Adipocyte (in vitro differentiated cells): ENCODE data around the gene C16orf95.
"Not testable (repeated sequence)": the region's sequence is repeated elsewhere in the genome, so short reads cannot be mapped to it uniquely, and the experiment has no call there.

Experiments
- DNase-seq: peaks from one replicate; pipeline ENCODE4 v3.0.0-alpha.2; 2015; ENCODE audit warnings: low read depth
- H3K27me3 ChIP-seq: replicated peaks from 2 replicates; pipeline ENCODE4 v1.7.0; 2013; ENCODE audit warnings: mild to moderate bottlenecking, low read length, moderate library complexity; ENCODE audit not compliant: control insufficient read depth, insufficient read depth
- H3K36me3 ChIP-seq: 2 replicates; pipeline ENCODE4 v1.7.0; 2013; ENCODE audit warnings: low read length, mild to moderate bottlenecking, moderate library complexity; ENCODE audit not compliant: control insufficient read depth, insufficient read depth, severe bottlenecking
- H3K4me1 ChIP-seq: 2 replicates; pipeline ENCODE4 v1.7.0; 2013; ENCODE audit warnings: mild to moderate bottlenecking, low read length, moderate library complexity; ENCODE audit not compliant: control insufficient read depth, insufficient read depth
- H3K4me3 ChIP-seq: 2 replicates; pipeline ENCODE4 v1.7.0; 2013; ENCODE audit warnings: mild to moderate bottlenecking, low read length, moderate library complexity
- H3K9ac ChIP-seq: 2 replicates; pipeline ENCODE4 v1.7.0; 2013; ENCODE audit warnings: mild to moderate bottlenecking, low read length, moderate library complexity
- H3K9me3 ChIP-seq: 2 replicates; pipeline ENCODE4 v1.7.0; 2013; ENCODE audit warnings: mild to moderate bottlenecking, low read length, moderate library complexity; ENCODE audit not compliant: control insufficient read depth

Gene C16orf95

GRCh38 chr16:87276091-87276701 is 41.0 kb downstream of the C16orf95 start:
- Histone ChIP-seq H3K4me3 (no peak overlapping the region), H3K9ac (no peak overlapping the region), H3K9me3 (no peaks in the 10 kb centered on the region), H3K36me3 (no peaks in the 10 kb centered on the region), H3K4me1 (no peaks in the 10 kb centered on the region), H3K27me3 (peaks cover 2% of the 10 kb centered on the region)
- no peak for DNase-seq

GRCh38 chr16:87274794-87275193 is 42.4 kb downstream of the C16orf95 start:
- Histone ChIP-seq H3K36me3 (no peaks in the 10 kb centered on the region), H3K4me3 (no peak overlapping the region), H3K4me1 (no peaks in the 10 kb centered on the region), H3K9ac (no peak overlapping the region), H3K27me3 (peaks cover 3% of the 10 kb centered on the region), H3K9me3 (no peaks in the 10 kb centered on the region)
- DNase-seq = no peak

DNA sequence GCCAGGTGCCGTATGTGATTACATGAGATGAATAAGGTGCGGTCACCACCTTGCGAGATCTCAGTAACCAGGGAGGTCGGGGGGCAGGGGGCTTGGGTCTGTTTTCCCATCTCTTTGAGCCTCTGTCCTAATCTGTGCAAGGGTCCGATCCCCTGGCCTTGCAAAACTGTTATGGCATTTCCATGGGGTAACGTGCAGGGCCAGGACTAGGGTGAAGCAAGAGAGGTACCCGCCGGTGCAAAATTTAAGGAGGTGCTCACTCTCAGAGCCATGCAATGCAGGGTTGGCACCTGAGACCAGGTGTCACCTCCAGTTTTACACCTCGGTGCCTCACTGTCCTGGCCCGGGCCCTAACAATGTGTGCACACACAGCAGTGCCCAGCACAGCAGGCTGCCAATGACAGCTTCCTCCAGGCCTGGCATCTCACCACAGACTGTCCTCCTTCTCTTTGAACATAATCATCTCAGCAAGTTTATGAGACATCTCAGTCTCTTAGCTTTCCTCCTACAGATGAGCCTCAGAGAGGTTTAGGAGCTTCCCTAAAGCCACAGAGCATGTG is 43.6 kb downstream of the C16orf95 start:
- no peaks in the 10 kb centered on the region for H3K36me3 ChIP-seq
- H3K27me3 ChIP-seq = peaks cover 3% of the 10 kb centered on the region
- no peak overlapping the region for H3K9ac ChIP-seq
- no peak for DNase-seq
- H3K4me3 ChIP-seq = no peak overlapping the region
- H3K4me1 ChIP-seq = no peaks in the 10 kb centered on the region
- no peaks in the 10 kb centered on the region for H3K9me3 ChIP-seq

- Histone ChIP-seq H3K9ac (no peak overlapping the region), H3K9me3 (no peaks in the 10 kb centered on the region), H3K4me1 (no peaks in the 10 kb centered on the region), H3K27me3 (peaks cover 3% of the 10 kb centered on the region), H3K4me3 (no peak overlapping the region), H3K36me3 (no peaks in the 10 kb centered on the region)
- DNase-seq = no peak
These were observed 45.9 kb downstream of the C16orf95 start for GRCh38 chr16:87271256-87271655.

DNA sequence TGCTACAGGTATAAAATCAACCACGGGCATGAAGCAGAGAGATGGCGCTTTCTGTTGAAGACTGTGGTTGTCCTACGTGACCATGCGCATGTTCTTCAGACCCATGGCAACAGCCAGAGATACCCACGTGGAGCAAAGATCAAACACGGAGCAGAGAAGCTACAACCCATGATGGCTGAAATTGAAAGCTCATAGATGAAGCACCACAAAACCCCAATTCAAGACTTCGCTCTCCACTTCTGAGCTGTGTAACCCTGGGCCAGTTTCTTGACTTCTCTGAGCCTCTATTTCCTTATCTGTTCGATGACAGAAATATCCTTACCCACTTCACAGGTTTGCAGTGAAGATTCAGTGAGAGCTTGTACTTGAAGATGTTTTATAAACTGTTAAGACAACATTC is 49.6 kb downstream of the C16orf95 start:
- DNase-seq = no peak
- peaks cover 7% of the 10 kb centered on the region for H3K27me3 ChIP-seq
- H3K9me3 ChIP-seq = peaks cover 3% of the 10 kb centered on the region
- H3K4me1 ChIP-seq = no peaks in the 10 kb centered on the region
- H3K36me3 ChIP-seq = no peaks in the 10 kb centered on the region
- H3K4me3 ChIP-seq = no peak overlapping the region
- no peak overlapping the region for H3K9ac ChIP-seq

- H3K27me3 ChIP-seq = peaks cover 7% of the 10 kb centered on the region
- peaks cover 3% of the 10 kb centered on the region for H3K9me3 ChIP-seq
- no peak for DNase-seq
- H3K36me3 ChIP-seq = no peaks in the 10 kb centered on the region
- H3K4me3 ChIP-seq = no peak overlapping the region
- H3K9ac ChIP-seq = no peak overlapping the region
- no peaks in the 10 kb centered on the region for H3K4me1 ChIP-seq
These were observed 50.3 kb downstream of the C16orf95 start for GRCh38 chr16:87266846-87267245.

DNA sequence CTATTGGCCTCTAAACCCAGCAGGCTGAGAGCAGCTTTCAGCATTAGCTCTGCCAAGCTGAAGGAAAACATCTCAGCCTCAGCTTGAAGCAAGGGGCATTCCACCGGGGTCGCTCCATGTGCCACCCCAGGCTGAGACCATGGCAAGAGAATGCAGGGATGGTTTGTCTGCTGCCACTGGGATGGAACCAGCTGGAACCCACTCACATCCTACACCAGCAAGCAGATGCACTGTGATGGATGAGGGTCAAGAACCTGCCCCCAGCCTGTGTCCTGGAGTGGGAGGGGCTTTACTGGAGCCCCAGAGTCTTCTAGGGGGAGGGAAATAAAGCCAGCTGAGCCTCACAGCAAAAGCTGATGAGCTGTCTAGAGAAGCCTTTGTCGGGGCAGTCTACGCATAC is 51.9 kb downstream of the C16orf95 start:
- no peak overlapping the region for H3K9ac ChIP-seq
- H3K36me3 ChIP-seq = no peaks in the 10 kb centered on the region
- peaks cover 4% of the 10 kb centered on the region for H3K27me3 ChIP-seq
- no peaks in the 10 kb centered on the region for H3K4me1 ChIP-seq
- no peak for DNase-seq
- peaks cover 3% of the 10 kb centered on the region for H3K9me3 ChIP-seq
- no peak overlapping the region for H3K4me3 ChIP-seq

DNA sequence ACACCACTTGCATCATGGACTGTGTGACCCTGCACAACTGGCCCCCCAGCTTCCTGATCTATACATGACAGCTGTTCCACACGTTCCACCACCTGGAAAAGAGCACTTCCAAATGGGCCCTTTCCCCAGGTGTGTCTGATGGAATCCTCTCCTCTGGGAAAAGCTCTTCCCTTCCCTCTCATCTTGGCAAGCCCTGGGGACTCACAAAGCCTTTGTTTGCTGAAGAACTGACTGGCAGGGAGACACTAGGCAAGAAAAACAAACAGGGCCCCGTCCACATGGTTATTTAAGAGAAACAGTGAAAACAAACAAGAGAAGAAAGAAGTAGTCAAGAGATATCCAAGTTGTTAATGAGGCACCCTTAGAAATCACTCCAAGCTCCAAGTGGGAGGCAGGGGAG is 52.6 kb downstream of the C16orf95 start:
- no peak overlapping the region for H3K4me3 ChIP-seq
- no peak for DNase-seq
- H3K4me1 ChIP-seq = no peaks in the 10 kb centered on the region
- H3K27me3 ChIP-seq = peaks cover 4% of the 10 kb centered on the region
- H3K36me3 ChIP-seq = no peaks in the 10 kb centered on the region
- H3K9me3 ChIP-seq = peaks cover 3% of the 10 kb centered on the region
- H3K9ac ChIP-seq = no peak overlapping the region

DNA sequence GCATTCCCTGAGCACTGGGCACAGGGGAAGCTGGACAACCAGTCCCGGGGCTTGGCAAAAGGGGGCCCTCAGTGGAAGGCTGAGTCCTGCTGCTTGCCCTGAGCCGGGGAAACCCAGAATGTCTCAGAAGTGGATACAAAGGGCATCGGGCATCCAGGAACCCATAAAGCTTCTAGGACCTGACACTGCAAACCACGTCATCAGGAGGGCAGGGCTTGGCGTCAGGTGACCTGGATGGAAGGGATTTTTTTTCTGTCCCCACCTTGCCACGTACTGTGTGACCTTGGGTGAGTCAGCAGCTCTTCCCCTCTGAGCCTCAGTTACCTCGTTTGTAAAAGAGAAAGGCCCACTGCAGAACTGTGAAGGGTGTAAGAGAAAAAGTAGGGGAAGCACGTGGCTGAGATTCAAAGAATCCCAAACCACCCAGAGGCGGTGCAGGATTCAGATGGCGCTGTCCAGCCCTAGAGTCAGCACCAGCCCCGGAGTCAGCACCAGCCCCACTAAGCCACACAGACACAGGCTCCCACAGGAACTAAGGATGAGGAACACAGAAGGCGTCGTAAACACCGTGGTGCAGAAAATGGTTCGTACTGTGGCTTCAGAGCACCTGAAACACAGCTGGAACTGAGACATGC is 53.7 kb downstream of the C16orf95 start:
- no peak overlapping the region for H3K4me3 ChIP-seq
- H3K4me1 ChIP-seq = no peaks in the 10 kb centered on the region
- H3K36me3 ChIP-seq = no peaks in the 10 kb centered on the region
- peaks cover 3% of the 10 kb centered on the region for H3K9me3 ChIP-seq
- no peak overlapping the region for H3K9ac ChIP-seq
- no peak for DNase-seq
- H3K27me3 ChIP-seq = peaks cover 4% of the 10 kb centered on the region

- H3K9ac ChIP-seq = no peak overlapping the region
- H3K4me3 ChIP-seq = no peak overlapping the region
- no peaks in the 10 kb centered on the region for H3K9me3 ChIP-seq
- H3K36me3 ChIP-seq = no peaks in the 10 kb centered on the region
- no peaks in the 10 kb centered on the region for H3K27me3 ChIP-seq
- H3K4me1 ChIP-seq = no peaks in the 10 kb centered on the region
- DNase-seq = no peak
These were observed 57.8 kb downstream of the C16orf95 start for GRCh38 chr16:87259431-87259830.

GRCh38 chr16:87258653-87259052 is 58.5 kb downstream of the C16orf95 start:
- H3K9ac ChIP-seq, H3K4me1 ChIP-seq, H3K9me3 ChIP-seq, H3K36me3 ChIP-seq, H3K4me3 ChIP-seq, H3K27me3 ChIP-seq, DNase-seq: not testable (repeated sequence)
